NCI-H1417 treated with DMSO at 0.1 percent for 48 hours (cell line): ENCODE data around the gene NPL.

ENCODE experiments used
- DNase-seq: peaks from one replicate; lab custom pipeline; 2025; lab: John Stamatoyannopoulos, UW

The NPL gene

GRCh38 chr1:182789138-182790076, at the start of gene NPL:
TSS of gene NPL (plus strand) at chr1:182789773. CDS start at chr1:182794372, 4,599 bp downstream.
- peak; percentile 74 for DNase-seq

- no peak for DNase-seq
Measured at GRCh38 chr1:182740120-182740519, 49.5 kb upstream of the NPL start.

GRCh38 chr1:182742780-182743179, 46.8 kb upstream of the NPL start:
- DNase-seq, result no peak

GRCh38 chr1:182752077-182752988, 37.2 kb upstream of the NPL start:
- no peak for DNase-seq

GRCh38 chr1:182754087-182754486, 35.5 kb upstream of the NPL start:
- no peak for DNase-seq

GRCh38 chr1:182754543-182755314, 34.8 kb upstream of the NPL start:
- DNase-seq, result no peak

GRCh38 chr1:182755632-182756031, 33.9 kb upstream of the NPL start:
- DNase-seq, result no peak

- DNase-seq, result no peak
Measured at GRCh38 chr1:182756423-182756822, 33.1 kb upstream of the NPL start.

GRCh38 chr1:182761396-182762395, 27.9 kb upstream of the NPL start:
- no peak for DNase-seq

GRCh38 chr1:182762536-182762935, 27.0 kb upstream of the NPL start:
- DNase-seq, result no peak

- no peak for DNase-seq
Measured at GRCh38 chr1:182764029-182764727, 25.4 kb upstream of the NPL start.

GRCh38 chr1:182765391-182765790, 24.2 kb upstream of the NPL start:
- DNase-seq, result no peak

- DNase-seq, result no peak
Measured at GRCh38 chr1:182766050-182766449, 23.5 kb upstream of the NPL start.

- no peak for DNase-seq
Measured at GRCh38 chr1:182766881-182767645, 22.5 kb upstream of the NPL start.

GRCh38 chr1:182768963-182769362, 20.6 kb upstream of the NPL start:
- DNase-seq, result no peak

- no peak for DNase-seq
Measured at GRCh38 chr1:182770232-182770631, 19.3 kb upstream of the NPL start.

GRCh38 chr1:182771187-182771984, 18.2 kb upstream of the NPL start:
- DNase-seq, result no peak

GRCh38 chr1:182777386-182777785, 12.2 kb upstream of the NPL start:
- DNase-seq, result no peak
